K562 (cell line): ENCODE results near the gene MYRIP. TPM values are rescaled to one million over a fixed set of nuclear protein-coding genes. Genes with fewer than 3 reads are reported as not detected.
A peak's percentile ranks its signal among the peaks of the same experiment; 100 is the strongest.

ENCODE experiments used
- ATAC-seq: fragments of 200-7000 bp; cut with Tn5 transposase; 3 replicates; pipeline ENCODE4 v1.9.1; 2020; ENCODE audit warnings: moderate library complexity
- BruUV-seq: library from RNA; stranded (reverse); fragments of 400-500 nt; replicated peaks from 2 replicates; lab custom pipeline; 2021; lab: Mats Ljungman, UMichigan
- CTCF ChIA-PET: fragments of 300-600 bp; formaldehyde crosslinking; extraction: SDS; loops from one replicate; lab custom pipeline; 2021; ENCODE audit warnings: low intra/inter-chr PET ratio; lab: Yijun Ruan, JAX
- POLR2A ChIA-PET: fragments of 300-600, 350-650 bp; sonication (Branson Sonifier 250); formaldehyde crosslinking; extraction: SDS; loops from one replicate; lab custom pipeline; 2021; ENCODE audit warnings: antibody characterized with exemption, inconsistent platforms; lab: Yijun Ruan, JAX
- DNase-seq, 4 experiments: peaks; one replicate each; pipeline versions ENCODE4 v3.0.0 to v3.0.0-alpha.2; 2011 to 2018; ENCODE audit warnings: low spot score in 3 of 4, mixed read lengths in 3 of 4; ENCODE audit errors: extremely low read depth in 1 of 4
- FAIRE-seq: peaks from 2 replicates; lab custom pipeline; 2011; peaks lifted over from hg19 to GRCh38; lab: Jason Lieb, UNC
- H2AFZ ChIP-seq: 2 replicates; pipeline ENCODE4 v1.6.0; 2011; ENCODE audit warnings: low read depth, low read length, control low read depth, inconsistent platforms
- H3K27ac ChIP-seq: fragments of 200-600 bp; 3 replicates; pipeline ENCODE4 v1.8.0; 2011; ENCODE audit warnings: low read depth, mild to moderate bottlenecking, control low read depth, inconsistent platforms, low read length, moderate library complexity, mixed read lengths; ENCODE audit errors: extremely low read depth
- H3K27me3 ChIP-seq, 2 experiments: fragments of 300-600 bp in 1 of 2; 2 replicates in 1 of 2; 3 replicates in 1 of 2; pipeline versions ENCODE4 v1.6.0 to v1.8.0; 2011; ENCODE audit warnings: inconsistent platforms in 2 of 2, low read length in 2 of 2, mild to moderate bottlenecking in 1 of 2, mixed read lengths in 1 of 2, moderate library complexity in 1 of 2; ENCODE audit not compliant: control insufficient read depth in 2 of 2, insufficient read depth in 2 of 2
- H3K36me3 ChIP-seq: fragments of 300-600 bp; 3 replicates; pipeline ENCODE4 v1.8.0; 2011; ENCODE audit warnings: mild to moderate bottlenecking, low read length, inconsistent platforms; ENCODE audit not compliant: control insufficient read depth, insufficient read depth
- H3K4me1 ChIP-seq, 2 experiments: fragments of 200-600 bp in 1 of 2; replicated peaks in 1 of 2; 2 replicates in 1 of 2; 3 replicates in 1 of 2; pipeline versions ENCODE4 v1.5.1 to v1.8.0; 2011; ENCODE audit warnings: inconsistent platforms in 2 of 2, low read length in 2 of 2, mild to moderate bottlenecking in 1 of 2, mixed read lengths in 1 of 2, moderate library complexity in 1 of 2; ENCODE audit not compliant: control insufficient read depth in 2 of 2, insufficient read depth in 2 of 2
- H3K4me2 ChIP-seq: 2 replicates; pipeline ENCODE4 v1.6.1; 2011; ENCODE audit warnings: low read length, control low read depth, inconsistent platforms, mixed read lengths; ENCODE audit not compliant: insufficient read depth
- H3K4me3 ChIP-seq: fragments of 200-600 bp; sonication (generic), shearing (Covaris generic); 2 replicates; pipeline ENCODE4 v1.5.1; 2016; ENCODE audit warnings: control low read depth, inconsistent platforms
- H3K79me2 ChIP-seq: fragments of 200-600 bp; 3 replicates; pipeline ENCODE4 v1.8.0; 2011; ENCODE audit warnings: low read length, inconsistent platforms; ENCODE audit not compliant: control insufficient read depth, insufficient read depth
- H3K9ac ChIP-seq, 2 experiments: 2 replicates each; pipeline versions ENCODE4 v1.6.0 to v1.6.1; 2011; ENCODE audit warnings: low read depth in 2 of 2, low read length in 2 of 2, control low read depth in 1 of 2, inconsistent platforms in 1 of 2, mild to moderate bottlenecking in 1 of 2, mixed read lengths in 1 of 2; ENCODE audit not compliant: insufficient read depth in 1 of 2
- H3K9me1 ChIP-seq: one replicate; pipeline ENCODE4 v1.6.0; 2011; ENCODE audit warnings: inconsistent platforms, mild to moderate bottlenecking, low read length, moderate library complexity; ENCODE audit not compliant: control insufficient read depth, insufficient read depth
- H3K9me3 ChIP-seq: replicated peaks from 2 replicates; pipeline ENCODE4 v1.5.1; 2011; ENCODE audit warnings: low read depth, low read length, inconsistent platforms; ENCODE audit not compliant: control insufficient read depth, insufficient read depth
- H4K20me1 ChIP-seq: replicated peaks from 2 replicates; pipeline ENCODE4 v1.6.1; 2011; ENCODE audit warnings: low read length, inconsistent platforms, mixed read lengths; ENCODE audit not compliant: control insufficient read depth, insufficient read depth
- MBD2 ChIP-seq: sonication (generic); IDR thresholded peaks from 2 replicates; pipeline ENCODE4 v1.6.1; 2016; ENCODE audit warnings: low read depth, borderline replicate concordance
- PCBP2 ChIP-seq: fragments of 200-400 bp; formaldehyde crosslinking; IDR thresholded peaks from 2 replicates; pipeline ENCODE4 v1.6.1; 2018; ENCODE audit warnings: low read length, low read depth, mild to moderate bottlenecking, moderate library complexity; ENCODE audit not compliant: poor library complexity, severe bottlenecking
- SPI1 ChIP-seq: IDR thresholded peaks from 2 replicates; pipeline ENCODE4 v1.6.1; 2011; ENCODE audit warnings: low read depth, low read length, control low read depth, borderline replicate concordance
- TAF15 ChIP-seq: fragments of 200-400 bp; formaldehyde crosslinking; IDR thresholded peaks from 2 replicates; pipeline ENCODE4 v1.6.1; 2017; ENCODE audit warnings: mild to moderate bottlenecking, low read depth, low read length, moderate library complexity
- TFAP4 ChIP-seq: sonication (generic); formaldehyde crosslinking; IDR thresholded peaks from 2 replicates; pipeline ENCODE4 v1.8.0; 2022; ENCODE audit warnings: missing genetic modification reagents, mild to moderate bottlenecking, moderate library complexity, borderline replicate concordance
- THAP7 ChIP-seq: fragments of 250-450 bp; sonication (Bioruptor Pico); IDR thresholded peaks from 2 replicates; pipeline ENCODE4 v1.5.0; 2021
- ZNF23 ChIP-seq: fragments of 250-450 bp; sonication (Bioruptor Pico); IDR thresholded peaks from 2 replicates; pipeline ENCODE4 v1.4.0; 2020; ENCODE audit warnings: mild to moderate bottlenecking
- ZNF551 ChIP-seq: fragments of 250-450 bp; sonication (Bioruptor Pico); IDR thresholded peaks from 2 replicates; pipeline ENCODE4 v1.5.0; 2021; ENCODE audit warnings: mild to moderate bottlenecking, moderate library complexity
- WGBS: fragments of 100-300 bp; shearing (Covaris generic); methylation state at CpG from one replicate; pipeline ENCODE4 v1.1.6; 2016; ENCODE audit warnings: low coverage, mixed read lengths; ENCODE audit not compliant: insufficient coverage; ENCODE audit errors: missing lambda C conversion rate; 5-methylcytosine and 5-hydroxymethylcytosine counted together
- in situ Hi-C: fragments of 300-500 bp; cut with MboI; formaldehyde crosslinking; loops from 4 replicates; pipeline ENCODE4 v1.15.0; 2018; ENCODE audit warnings: inconsistent platforms, mixed read lengths
- intact Hi-C: fragments of 100-400 bp; cut with micrococcal nuclease; formaldehyde crosslinking; loops from 2 replicates; pipeline ENCODE4 v1.14.2; 2022
- polyA plus RNA-seq, 8 experiments: library from polyadenylated mRNA; depleted of rRNA in 4 of 8; stranded (reverse) in 5 of 8; unstranded in 3 of 8; fragments of >200 nt; fragmentation: Nextera tagmentation in 2 of 8; fragmentation: Illumina TruSeq in 1 of 8; extraction: Ambion mirVana in 2 of 8; extraction: Trizol in 1 of 8; gene quantifications; 2 replicates each; pipeline versions ENCODE4 v1.2.1 to v1.2.3, GENCODE V29; 2011 to 2014; ENCODE audit warnings: inconsistent platforms in 1 of 8, missing spikeins in 1 of 8
- total RNA-seq, 7 experiments: library from RNA; depleted of rRNA in 6 of 7; stranded (reverse); fragments of >200 nt in 6 of 7; fragmentation: Illumina TruSeq in 2 of 7; extraction: Trizol in 2 of 7; gene quantifications; 2 replicates each; pipeline versions ENCODE4 v1.2.1 to v1.2.3, GENCODE V29; 2011 to 2021; ENCODE audit warnings: low replicate concordance in 1 of 7

Gene MYRIP
- total and polyA plus RNA-seq, 9 of the 15 experiments (the other 6 are each of a cell fraction or from before 2014, with no cell fraction given), result 0.03 to 0.12 TPM; not detected in 7

GRCh38 chr3:40079203-40079846 lies 269.9 kb downstream of the MYRIP start:
- BruUV-seq, result no TSS peak
- ChIA-PET CTCF (no interaction called here), POLR2A (interaction anchor here (0.6 kb wide), 1 partner anchor 102 kb away, joined by 3 read pairs; no protein-coding TSS in a partner anchor)
- WGBS, result 3% methylated on average over 4 of the region's 4 CpGs
- FAIRE-seq, result no peak
- Histone ChIP-seq H3K36me3 (no peaks in the 10 kb centered on the region), H3K79me2 (no peaks in the 10 kb centered on the region), H3K4me1 (peaks cover 0 to 4% of the 10 kb centered on the region in 2 experiments; a peak in 1 of 5 replicates), H3K9ac (no peak overlapping the region), H3K4me2 (no peak overlapping the region), H3K27me3 (peaks cover 2 to 8% of the 10 kb centered on the region in 2 experiments; a peak in 3 of 5 replicates), H2AFZ (no peak overlapping the region), H3K9me3 (no peaks in the 10 kb centered on the region), H4K20me1 (no peaks in the 10 kb centered on the region), H3K27ac (no peak overlapping the region), H3K9me1 (no peaks in the 10 kb centered on the region), H3K4me3 (no peak overlapping the region)
- ATAC-seq, result no peak
- TF ChIP-seq THAP7 (CRISPR knock-in tag) (no peak), ZNF23 (CRISPR knock-in tag) (no peak), TFAP4 (CRISPR knock-in tag) (no peak), TAF15 (no peak), MBD2 (no peak), ZNF551 (CRISPR knock-in tag) (no peak), SPI1 (peak; percentile 70; the same call in 1 of the 2 replicates), PCBP2 (no peak)
- no peak for DNase-seq
- in situ Hi-C loops (no loop called here), intact Hi-C loops (loop anchor here (10.0 kb wide), 1 partner anchor 235 kb away; no protein-coding TSS in a partner anchor)
